HG02943 (cell line): Measurements from ENCODE around the gene SERPINA4.

Source experiments
- ATAC-seq: cut with Tn5 transposase; IDR thresholded peaks from one replicate; pipeline ENCODE4 v1.9.1; 2021; ENCODE audit warnings: mild to moderate bottlenecking, low read depth, moderate library complexity; ENCODE audit not compliant: unreplicated experiment

The SERPINA4 gene

DNA sequence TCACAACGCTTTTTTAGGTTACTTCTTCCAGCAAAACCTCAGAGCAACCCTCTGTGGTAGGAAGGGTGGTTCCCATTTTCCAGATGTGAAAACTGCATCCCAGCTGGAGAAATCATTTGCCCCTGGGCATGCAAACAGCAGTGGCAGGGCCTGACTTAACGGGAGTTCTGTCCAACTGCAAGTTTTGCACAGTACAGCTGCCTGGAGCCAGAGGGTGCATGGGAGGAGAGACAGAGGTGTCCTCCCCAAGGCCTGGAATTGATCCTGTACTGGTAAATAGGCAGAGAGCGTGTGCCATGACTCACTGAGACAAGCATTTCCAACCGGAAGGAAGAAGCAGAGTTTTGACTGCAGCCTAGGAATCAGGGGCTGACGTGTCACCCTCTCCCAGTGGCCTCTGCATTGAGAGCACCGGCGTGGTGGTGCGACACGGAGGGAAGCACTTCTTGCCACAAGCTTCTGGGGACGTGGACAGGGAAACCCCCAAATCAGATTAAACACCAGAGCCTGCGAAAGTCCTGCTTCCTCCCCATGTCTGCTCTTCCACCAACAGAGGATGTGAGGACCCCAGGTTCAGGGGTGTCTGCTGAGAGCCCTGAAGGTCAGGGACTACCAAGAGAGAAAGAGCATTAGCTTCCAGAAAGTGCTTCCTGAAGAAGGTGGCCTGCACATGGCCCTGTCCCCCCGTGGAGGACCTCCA, 19.0 kb upstream of the SERPINA4 start:
- no peak for ATAC-seq

DNA sequence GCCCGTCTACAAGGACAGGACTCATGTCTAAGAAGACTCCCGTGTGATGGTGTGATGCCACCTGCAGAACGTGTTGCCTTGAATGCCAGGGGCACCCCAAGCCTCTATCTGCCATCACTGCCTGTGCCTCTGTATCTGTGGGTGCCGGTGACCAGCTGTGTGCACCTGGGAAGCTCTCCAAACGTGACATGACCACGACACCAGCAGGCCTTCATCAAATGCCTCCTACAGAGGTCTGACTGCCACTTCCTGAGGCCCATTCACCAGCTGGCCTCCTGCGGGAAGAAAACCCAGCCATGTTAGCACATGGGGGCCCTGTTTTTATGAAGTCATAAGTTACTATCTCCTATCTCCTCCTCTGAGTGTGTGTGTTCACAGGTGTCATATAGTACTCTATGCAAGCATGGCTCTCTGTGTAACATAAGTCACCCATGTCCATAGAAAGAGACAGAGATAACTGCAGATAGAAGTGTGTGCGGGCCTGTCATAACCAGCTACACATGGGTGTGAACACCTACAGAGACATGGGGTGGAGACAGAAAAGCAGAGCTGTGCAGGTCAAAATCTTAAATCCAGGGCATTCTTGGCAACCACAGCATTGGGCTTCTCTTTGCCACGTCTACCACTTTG, 18.3 kb upstream of the SERPINA4 start:
- no peak for ATAC-seq

DNA sequence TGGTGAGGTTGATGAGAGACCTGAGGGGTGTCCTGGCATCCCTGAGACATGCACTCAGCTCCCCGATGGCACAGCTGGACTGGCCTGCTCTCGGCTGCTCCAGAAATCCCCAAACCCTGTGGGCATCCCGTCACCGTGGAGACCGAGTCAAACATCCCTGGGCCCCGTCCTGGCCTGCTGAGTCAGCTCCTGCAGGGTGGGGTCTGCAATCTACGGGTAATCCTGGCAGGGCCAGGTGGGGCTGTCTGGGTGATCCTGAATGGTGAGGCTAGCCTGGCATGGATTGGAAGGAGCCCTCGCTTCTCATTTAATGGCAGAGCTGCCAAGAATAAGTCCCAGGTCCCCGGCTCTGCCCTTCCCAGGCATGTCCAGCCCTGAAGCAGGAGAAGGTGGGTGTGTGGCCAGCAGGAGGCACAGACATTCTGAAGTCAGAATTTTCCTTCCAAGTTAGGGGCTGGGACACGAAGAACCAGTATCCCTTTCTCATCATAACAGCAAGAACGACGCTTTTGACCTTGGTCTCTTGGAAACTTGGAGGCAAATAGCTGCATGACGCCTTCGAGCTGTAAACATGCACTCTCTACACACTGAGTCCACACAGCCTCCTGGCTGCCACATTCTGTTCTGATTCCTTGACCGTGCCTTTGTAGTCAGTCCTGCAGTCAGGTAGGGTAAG, 17.7 kb upstream of the SERPINA4 start:
- no peak for ATAC-seq

DNA sequence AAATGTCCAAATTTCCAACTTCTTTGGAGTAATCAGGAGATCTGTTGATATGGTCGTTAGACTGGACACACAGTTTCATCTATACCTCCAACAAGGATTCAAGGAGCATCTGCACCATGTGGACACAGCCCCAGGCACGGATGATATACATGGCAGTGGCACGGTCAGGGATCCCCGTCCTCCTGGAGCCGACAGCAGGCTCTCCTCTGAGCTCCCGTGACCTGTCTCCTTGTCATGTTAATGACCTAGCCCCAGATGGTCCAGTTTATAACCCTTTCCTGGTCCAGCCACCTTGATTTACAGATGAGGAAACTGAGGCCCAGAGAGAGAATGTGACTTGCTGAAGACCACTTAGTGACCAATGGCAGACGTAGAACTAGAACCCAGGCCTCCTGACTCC, 16.5 kb upstream of the SERPINA4 start:
- ATAC-seq = no peak

DNA sequence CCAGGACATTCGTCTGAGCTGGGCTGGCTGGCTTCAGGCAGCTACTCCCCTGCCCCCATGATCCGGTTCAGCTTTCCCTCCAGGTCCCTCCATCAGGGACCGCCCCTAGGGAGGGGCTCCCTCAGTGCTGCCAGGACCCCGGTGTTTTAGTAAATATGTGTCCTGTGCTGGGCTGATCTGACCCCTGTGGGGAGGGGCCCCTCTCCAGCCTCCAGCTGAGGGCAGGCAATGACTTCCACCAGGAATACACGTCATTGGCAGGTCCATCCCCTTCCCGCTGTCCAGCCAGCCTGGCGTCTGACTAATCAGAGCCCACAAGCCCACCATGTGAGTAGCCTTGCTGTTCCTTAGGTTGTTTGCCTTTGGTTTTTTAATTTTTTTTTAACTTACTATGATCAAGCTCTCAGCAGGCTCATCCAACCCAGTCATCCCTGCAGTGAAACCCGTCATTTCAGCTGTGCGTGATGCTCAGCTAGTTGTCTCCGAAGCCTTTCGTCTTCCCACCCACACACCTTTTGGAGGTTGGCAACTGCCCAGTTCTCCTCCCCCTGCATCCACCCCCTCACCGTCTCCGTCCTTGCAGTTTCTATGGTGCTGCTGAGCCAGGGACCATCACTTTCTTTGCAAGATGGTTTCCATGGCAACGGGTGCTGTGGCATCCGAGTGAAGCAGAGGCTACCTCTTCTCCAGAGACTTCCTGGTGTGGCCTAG, 16.0 kb upstream of the SERPINA4 start:
- no peak for ATAC-seq

DNA sequence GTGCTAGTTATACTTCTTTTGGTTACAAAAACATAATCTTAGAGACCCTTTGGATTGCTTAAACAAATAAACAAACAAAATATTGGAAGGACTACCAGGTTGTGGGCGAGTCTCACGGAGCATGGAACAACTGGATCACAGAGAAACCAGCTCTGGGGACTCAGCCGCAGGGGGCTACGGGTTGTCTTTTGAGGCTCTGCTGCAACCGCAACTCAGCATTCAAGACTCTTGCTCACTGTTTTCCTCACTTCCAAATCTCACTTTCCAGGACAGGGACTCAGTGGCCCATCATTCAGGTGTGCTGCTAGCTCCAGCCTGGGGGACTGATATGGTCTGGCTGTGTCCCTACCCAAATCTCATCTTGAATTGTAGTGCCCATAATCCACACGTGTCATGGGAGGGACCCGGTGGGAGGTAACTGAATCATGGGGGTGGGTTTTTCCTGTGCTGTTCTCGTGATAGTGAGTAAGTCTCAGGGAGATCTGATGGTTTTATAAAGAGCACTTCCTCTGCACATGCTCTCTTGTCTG, 14.0 kb upstream of the SERPINA4 start:
- no peak for ATAC-seq

DNA sequence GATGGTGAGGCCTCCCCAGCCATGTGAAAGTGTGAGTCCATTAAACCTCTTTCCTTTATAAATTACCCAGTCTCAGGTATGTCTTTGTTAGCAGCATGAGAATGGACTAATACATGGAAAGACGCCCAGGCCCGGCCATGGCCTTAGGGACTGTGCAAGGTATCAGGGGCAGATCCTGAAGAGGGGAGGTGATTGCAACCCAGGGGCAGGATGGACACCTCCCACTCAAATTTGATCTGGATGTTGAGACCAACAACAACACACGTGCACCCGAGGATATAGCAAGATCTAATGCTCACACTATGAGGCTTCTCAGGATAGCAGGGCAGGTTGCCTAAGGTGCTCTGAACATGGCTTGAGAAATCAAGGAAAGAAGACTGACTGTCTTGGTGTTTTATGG, 13.5 kb upstream of the SERPINA4 start:
- no peak for ATAC-seq

DNA sequence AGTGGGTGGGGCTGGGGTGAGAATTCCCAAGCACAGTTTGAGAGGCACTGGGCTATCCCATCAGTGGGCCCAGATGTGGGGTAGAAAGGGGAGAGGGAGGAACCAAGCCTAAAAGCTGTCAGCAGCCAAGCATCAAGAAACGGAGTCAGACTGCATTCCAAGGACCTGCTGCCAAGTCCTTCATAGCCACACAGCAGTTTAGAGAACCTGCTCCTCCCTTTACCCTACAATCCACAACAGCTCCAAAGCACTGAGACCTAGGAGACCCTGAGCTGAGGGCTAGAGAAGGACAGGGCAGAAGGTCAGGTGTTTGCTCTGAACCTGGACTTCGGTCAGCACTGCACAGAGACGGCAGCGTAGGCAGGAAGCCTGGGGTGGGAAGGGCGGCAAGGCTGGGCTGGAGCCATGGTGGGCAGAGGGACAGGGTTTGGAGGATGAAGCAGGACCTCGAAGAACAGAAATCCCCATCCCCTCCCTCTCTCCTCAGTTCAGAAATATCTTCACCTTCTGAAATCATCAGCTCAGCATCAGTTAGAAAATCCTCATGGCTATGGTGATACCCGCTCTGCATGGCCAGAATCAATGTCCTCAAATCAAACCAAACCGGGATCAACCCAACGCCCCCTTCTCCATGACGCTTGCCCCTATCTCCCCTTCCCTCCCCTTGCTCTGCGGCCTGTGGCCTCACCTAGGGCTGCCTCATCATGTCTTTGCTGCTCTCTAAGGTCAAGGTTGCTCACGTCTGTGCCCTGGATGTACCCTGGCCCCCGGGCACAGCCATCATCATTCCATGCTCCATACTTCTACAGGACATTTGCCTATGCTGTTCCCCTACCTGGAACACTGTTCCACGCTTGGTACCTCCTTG, 12.9 kb upstream of the SERPINA4 start:
- ATAC-seq = no peak

DNA sequence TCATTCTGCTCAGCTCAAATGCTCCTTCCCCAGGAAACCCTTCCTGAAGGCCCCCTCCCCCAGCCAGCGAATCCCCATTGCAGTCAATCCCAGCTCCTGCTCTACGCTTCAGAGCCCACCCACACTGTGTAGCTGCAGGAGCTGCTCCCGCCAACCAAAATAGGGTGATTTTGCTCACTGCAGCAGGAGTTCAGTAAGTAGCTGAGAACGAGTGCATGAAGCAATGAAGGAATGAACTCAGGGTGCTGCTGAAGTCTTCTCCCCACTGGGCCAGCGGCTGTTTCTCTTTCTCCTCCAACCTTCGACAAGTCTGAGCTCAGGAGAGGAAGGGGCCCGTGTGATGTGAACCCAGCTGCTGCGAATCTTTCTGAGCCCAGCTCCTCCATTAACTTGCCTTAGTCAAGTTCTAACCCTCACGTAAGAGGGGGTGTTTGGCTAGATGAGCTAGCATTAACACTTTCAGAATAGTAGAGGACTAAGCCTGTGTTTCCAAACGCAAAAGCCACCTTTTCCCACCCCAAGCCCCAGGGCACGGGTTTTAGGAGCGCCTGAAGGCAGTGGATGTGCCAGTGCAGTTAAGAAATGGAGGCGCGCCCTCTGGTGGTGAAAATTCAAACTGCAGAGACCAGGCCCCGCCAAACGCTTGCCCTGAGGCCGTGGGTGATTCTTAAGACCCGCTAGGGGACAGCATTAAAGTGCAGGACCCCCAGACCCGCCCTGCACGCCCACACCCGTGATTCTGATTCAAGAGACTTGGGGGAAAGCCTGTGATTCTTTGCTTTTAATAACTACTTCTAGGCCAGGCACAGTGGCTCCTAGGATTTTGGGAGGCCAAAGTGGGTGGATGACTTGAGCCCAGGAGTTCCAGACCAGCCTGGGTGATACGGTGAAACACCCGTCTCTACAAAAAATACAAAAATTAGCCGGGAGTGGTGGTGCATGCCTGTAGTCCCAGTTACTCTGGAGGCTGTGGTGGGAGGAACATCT, 11.9 kb upstream of the SERPINA4 start:
- no peak for ATAC-seq

DNA sequence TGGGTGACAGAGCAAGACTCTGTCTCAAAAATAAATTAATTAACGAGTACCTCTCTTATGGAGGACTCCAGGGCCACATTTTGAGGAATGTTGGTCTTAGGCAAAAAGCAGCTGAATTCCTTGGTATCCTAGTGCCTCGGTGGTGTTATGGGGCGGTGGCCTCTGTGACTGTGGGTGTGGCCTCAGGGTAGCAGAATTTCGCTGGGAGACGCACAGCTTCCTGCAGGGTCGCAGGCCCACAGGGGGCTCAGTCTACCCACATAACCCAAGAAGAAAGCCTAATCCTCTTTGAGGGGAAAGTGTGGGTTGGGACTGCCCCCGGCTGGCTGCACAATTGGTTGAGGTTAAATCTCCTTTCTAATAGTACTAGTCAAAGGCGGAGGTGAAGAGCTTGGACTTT, 11.2 kb upstream of the SERPINA4 start:
- no peak for ATAC-seq

DNA sequence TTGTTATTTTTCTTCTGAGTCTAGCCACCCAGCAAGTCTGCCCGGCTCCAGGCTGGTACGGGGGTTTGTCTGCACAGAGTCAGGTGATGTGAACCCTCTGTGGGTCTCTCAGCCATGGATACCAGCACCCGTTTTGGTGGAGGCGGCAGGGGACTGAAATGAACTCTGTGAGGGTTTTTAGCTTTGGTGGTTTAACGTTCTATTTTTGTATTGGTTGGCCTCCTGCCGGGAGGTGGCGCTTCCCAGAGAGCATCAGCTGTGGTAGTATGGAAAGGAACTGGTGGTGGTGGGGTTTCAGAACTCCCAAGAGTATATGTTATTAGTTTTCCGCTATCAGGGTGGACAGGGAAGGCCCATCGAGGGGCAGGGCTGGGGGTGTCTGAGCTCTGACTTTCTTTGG, 5.3 kb upstream of the SERPINA4 start:
- ATAC-seq = no peak

DNA sequence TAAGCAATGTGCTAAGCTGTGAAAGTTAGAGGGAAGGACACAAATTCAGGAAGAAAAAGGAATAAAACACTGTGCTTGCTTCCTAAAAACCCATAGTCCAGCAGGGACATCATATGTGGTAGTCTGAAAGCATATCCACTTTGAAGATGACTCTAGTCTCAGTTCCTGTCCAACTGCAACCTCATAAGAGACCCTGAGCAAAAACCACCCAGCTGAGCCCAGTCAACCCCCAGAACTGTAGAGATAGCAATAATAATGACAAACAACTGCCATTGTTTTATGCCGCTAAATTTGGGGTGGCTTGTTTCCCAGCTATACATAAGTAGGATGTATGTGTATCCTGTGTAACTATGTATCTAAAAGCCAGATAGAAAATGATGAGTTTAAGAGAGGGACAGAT, 3.9 kb upstream of the SERPINA4 start:
- no peak for ATAC-seq

DNA sequence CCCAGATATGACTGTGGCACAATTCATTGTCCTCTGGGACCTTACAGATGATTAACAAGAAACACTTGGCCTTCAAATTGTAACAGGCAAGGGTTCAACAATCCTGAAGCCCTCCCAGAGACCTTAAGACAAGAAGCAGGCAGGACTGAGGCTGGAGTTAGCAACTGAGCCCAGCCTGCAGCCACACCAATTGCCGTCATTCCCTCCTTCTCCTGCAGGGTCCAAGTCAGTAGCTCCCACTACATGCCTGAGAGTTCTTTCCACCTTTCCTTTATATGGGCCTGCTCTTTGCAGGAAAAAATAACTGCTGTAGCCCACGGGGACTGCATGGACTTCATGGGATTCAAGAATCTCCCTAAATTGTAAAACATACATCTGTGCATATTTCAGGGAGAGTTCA, 2.4 kb upstream of the SERPINA4 start:
- no peak for ATAC-seq

DNA sequence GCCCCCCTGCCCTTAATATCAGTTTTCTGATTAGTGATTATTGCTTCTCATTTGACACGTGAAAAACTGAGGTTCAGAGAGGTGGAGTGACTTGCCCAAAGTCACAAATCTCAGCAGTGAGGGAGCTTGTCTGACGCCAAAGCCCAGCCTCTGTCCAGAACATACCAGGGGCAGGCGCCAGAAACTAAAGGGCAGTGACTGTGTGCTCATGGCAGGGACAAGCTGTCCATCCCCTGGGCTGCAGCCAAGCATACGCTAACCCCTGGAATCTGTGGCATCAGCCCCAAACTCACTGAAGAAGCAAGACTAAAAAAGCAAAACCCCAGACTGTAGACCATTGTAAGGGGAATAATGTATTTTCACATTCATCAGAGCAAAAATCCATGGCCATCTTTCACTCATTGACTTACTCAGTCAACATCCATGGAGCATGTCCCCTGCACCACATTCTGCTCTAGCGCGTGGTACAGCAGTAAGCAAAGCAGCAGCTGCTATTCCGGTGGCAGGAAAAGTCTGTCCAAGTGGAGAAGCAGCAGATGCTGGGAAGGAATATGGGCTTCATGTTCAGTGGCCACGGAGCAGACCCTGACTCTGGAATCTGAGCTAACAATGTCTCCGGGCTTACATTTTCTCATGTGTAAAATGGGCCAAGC, 1.5 kb upstream of the SERPINA4 start:
- ATAC-seq = no peak

DNA sequence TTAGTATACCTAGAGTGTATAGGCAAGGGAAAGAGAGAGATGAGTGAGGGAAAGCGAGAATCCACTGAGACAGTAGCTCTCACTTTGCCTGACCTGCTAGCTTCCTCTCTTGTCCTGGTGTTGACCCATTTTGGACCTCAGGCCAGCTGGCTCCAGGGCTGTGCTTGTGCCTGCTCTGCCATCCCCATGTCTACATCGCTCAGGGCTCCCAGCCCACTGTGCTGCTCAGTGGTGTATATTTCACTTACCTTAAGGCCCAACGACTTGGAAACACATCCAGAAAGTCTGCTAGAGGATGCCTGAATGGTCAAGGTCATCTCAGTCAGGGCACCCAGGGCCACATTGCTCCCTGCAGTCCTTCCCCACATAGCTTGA, 964 bp upstream of the SERPINA4 start:
- no peak for ATAC-seq

DNA sequence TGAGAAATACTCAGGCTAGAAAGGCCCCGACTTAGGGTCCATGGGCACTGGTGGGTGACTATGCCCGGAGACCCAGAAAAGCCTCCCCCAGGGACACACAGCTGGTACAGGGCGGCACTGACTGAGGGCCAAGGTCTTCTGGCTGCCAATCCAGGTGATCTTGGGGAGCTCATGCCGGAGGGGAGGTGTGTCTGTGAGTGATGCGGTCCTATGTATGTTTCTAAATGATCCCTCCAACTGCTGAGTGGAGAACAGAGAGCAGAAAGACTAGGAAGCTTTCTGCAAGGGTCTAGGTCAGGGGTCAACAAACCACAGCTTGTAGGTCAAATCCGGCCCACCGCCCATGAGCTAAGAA, 391 bp downstream of the SERPINA4 start:
- ATAC-seq = no peak

DNA sequence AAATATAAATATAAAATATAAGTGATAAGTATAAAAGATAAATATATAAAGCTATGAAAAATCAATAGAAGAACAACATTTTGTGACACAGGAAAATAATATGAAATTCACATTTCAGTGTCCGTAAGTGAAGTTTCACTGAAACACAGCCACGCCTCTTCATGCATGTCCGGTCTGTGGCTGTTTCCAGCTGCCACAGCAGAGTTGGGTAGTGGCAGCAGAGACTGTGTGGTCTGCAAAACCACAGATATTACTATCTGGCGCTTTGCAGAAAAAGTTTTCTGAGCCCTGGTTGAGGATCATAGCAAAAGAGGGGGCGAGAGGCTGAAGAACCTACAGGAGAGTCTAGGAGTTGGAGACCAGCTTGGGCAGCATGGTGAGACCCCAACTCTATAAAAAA, 780 bp downstream of the SERPINA4 start:
- ATAC-seq = no peak
